HepG2 (cell line): ENCODE data around the gene DUSP15. TPM values are rescaled to one million over a fixed set of nuclear protein-coding genes. Genes with fewer than 3 reads are reported as not detected.

Experiments used
- ETV6 ChIP-seq: sonication (generic); formaldehyde crosslinking; conservative IDR thresholded peaks from 2 replicates; pipeline ENCODE4 v1.4.0; 2020; ENCODE audit warnings: missing genetic modification reagents
- FOSL2 ChIP-seq: sonication (generic); formaldehyde crosslinking; IDR thresholded peaks from 2 replicates; pipeline ENCODE4 v1.4.0; 2020; ENCODE audit warnings: missing genetic modification reagents
- HDAC1 ChIP-seq: sonication (generic); formaldehyde crosslinking; IDR thresholded peaks from 2 replicates; pipeline ENCODE4 v1.5.1; 2020; ENCODE audit warnings: mild to moderate bottlenecking, missing genetic modification reagents
- HDAC2 ChIP-seq: sonication (generic); formaldehyde crosslinking; IDR thresholded peaks from 2 replicates; pipeline ENCODE4 v1.4.0; 2020; ENCODE audit warnings: missing genetic modification reagents
- HOXD1 ChIP-seq: sonication (generic); formaldehyde crosslinking; IDR thresholded peaks from 2 replicates; pipeline ENCODE4 v1.5.0; 2020; ENCODE audit warnings: missing genetic modification reagents
- KDM4B ChIP-seq: sonication (generic); formaldehyde crosslinking; IDR thresholded peaks from 2 replicates; pipeline ENCODE4 v1.4.0; 2020; ENCODE audit warnings: missing genetic modification reagents
- KLF15 ChIP-seq: sonication (generic); formaldehyde crosslinking; IDR thresholded peaks from 2 replicates; pipeline ENCODE4 v1.8.1; 2023; ENCODE audit warnings: borderline replicate concordance, mild to moderate bottlenecking, inconsistent platforms, missing genetic modification reagents, mixed read lengths
- KLF16 ChIP-seq, 2 experiments: sonication (generic) in 1 of 2; formaldehyde crosslinking in 1 of 2; IDR thresholded peaks; 2 replicates each; pipeline versions ENCODE4 v1.6.1 to v1.8.0; 2016 to 2023; ENCODE audit warnings: missing genetic modification reagents in 2 of 2, missing compliant biosample characterization in 1 of 2
- PHF20 ChIP-seq: sonication (generic); formaldehyde crosslinking; IDR thresholded peaks from 2 replicates; pipeline ENCODE4 v1.5.0; 2020; ENCODE audit warnings: mild to moderate bottlenecking, missing genetic modification reagents
- SIN3A ChIP-seq: IDR thresholded peaks from 2 replicates; pipeline ENCODE4 v1.6.1; 2011; ENCODE audit warnings: low read depth, mild to moderate bottlenecking, control low read depth, low read length, borderline replicate concordance
- SMAD3 ChIP-seq: sonication (generic); formaldehyde crosslinking; IDR thresholded peaks from 2 replicates; pipeline ENCODE4 v1.4.0; 2020; ENCODE audit warnings: missing genetic modification reagents
- SP1 ChIP-seq, 2 experiments: fragments of 450-650 bp in 1 of 2; sonication (generic) in 1 of 2; formaldehyde crosslinking in 1 of 2; IDR thresholded peaks; 2 replicates each; pipeline versions ENCODE4 v1.4.0 to v1.6.1; 2016 to 2020; ENCODE audit warnings: missing genetic modification reagents in 1 of 2
- ZNF234 ChIP-seq: sonication (generic); formaldehyde crosslinking; conservative IDR thresholded peaks from 2 replicates; pipeline ENCODE4 v1.5.1; 2020; ENCODE audit warnings: mild to moderate bottlenecking, missing genetic modification reagents
- polyA plus RNA-seq, 8 experiments: library from polyadenylated mRNA; depleted of rRNA in 3 of 8; stranded (reverse) in 7 of 8; unstranded in 1 of 8; fragments of >200 nt; fragmentation: Illumina TruSeq in 4 of 8; extraction: Trizol in 4 of 8; gene quantifications; 2 replicates each; pipeline versions ENCODE4 v1.2.1 to v1.2.3, GENCODE V29; 2011 to 2016; ENCODE audit warnings: low read depth in 4 of 8, missing spikeins in 1 of 8, mixed read lengths in 1 of 8; ENCODE audit not compliant: insufficient read depth in 1 of 8
- total RNA-seq, 5 experiments: library from RNA; depleted of rRNA; stranded (reverse); fragments of >200 nt; fragmentation: Illumina TruSeq; extraction: Trizol; gene quantifications; 2 replicates each; pipeline ENCODE4 v1.2.3, GENCODE V29; 2016; ENCODE audit warnings: low read depth in 1 of 5
- TF ChIP-seq, protein P1 (sequence below): sonication (generic); formaldehyde crosslinking; IDR thresholded peaks from 2 replicates; pipeline ENCODE4 v1.9.0; 2022; ENCODE audit warnings: missing genetic modification reagents, mild to moderate bottlenecking, borderline replicate concordance
- TF ChIP-seq, protein P2 (sequence below): sonication (generic); formaldehyde crosslinking; IDR thresholded peaks from 2 replicates; pipeline ENCODE4 v1.9.0; 2021; ENCODE audit warnings: missing genetic modification reagents, mild to moderate bottlenecking, borderline replicate concordance
- TF ChIP-seq, protein P3 (sequence below): sonication (generic); formaldehyde crosslinking; IDR thresholded peaks from 2 replicates; pipeline ENCODE4 v1.4.0; 2020; ENCODE audit warnings: missing genetic modification reagents
- TF ChIP-seq, protein P4 (sequence below): sonication (generic); formaldehyde crosslinking; IDR thresholded peaks from 2 replicates; pipeline ENCODE4 v1.8.0; 2022; ENCODE audit warnings: missing genetic modification reagents, mild to moderate bottlenecking, inconsistent platforms, borderline replicate concordance
- TF ChIP-seq, protein P5 (sequence below): IDR thresholded peaks from 2 replicates; pipeline ENCODE4 v1.6.1; 2016; ENCODE audit warnings: low read depth, borderline replicate concordance
- TF ChIP-seq, protein P6 (sequence below): sonication (generic); formaldehyde crosslinking; IDR thresholded peaks from 2 replicates; pipeline ENCODE4 v1.5.0; 2020; ENCODE audit warnings: missing genetic modification reagents, mild to moderate bottlenecking, borderline replicate concordance
- TF ChIP-seq, protein P7 (sequence below): IDR thresholded peaks from 2 replicates; pipeline ENCODE4 v1.6.1; 2018; ENCODE audit warnings: missing genetic modification reagents, mild to moderate bottlenecking, missing compliant biosample characterization

The DUSP15 gene
- total and polyA plus RNA-seq, 2 of the 13 experiments (the other 11 are each of a cell fraction or from before 2014, with no cell fraction given): 0.17 to 0.93 TPM

DNA sequence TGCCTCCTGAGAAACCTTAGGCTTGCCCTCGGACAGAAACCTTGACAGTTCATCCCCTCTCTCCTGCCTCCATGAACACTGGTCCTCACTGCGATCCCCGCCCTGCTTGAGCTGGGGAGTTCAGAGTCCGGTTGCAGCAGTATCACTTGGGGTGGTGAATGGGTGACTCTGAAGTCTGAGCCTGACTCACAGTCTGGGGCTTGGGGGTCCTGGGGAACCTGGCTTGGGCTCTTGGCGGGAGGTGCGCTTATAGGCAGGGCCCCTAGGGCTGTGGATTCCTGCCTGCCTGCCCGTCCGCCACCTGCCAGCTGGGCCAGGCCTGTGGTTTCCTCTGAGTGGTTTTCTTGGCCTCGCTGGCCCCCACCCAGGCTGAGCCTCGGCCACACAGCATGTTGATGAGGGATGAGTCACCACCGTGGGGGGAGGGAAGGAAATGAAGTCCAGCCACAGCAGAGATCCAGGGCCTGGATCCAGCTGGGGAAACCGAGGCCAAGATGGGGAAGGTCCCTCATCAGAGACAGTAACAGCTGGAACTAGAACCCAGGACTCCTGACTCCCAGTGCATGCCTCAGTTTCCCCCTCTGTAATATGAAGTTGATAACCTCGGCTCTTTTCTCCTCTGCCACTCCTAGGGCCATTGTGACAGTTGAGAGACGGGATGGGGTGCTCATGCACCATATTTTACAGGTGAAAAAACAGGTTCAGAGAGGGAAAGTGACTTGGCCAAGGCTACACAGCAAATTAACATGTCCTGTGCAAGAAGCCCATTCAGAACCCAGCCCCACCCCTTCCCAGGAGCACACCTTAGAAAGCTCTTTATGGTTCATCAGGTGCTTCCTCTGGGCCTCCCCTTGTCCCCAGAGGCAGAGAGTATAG is 34.1 kb downstream of the DUSP15 start (continued):
- TF ChIP-seq, protein P1, sequence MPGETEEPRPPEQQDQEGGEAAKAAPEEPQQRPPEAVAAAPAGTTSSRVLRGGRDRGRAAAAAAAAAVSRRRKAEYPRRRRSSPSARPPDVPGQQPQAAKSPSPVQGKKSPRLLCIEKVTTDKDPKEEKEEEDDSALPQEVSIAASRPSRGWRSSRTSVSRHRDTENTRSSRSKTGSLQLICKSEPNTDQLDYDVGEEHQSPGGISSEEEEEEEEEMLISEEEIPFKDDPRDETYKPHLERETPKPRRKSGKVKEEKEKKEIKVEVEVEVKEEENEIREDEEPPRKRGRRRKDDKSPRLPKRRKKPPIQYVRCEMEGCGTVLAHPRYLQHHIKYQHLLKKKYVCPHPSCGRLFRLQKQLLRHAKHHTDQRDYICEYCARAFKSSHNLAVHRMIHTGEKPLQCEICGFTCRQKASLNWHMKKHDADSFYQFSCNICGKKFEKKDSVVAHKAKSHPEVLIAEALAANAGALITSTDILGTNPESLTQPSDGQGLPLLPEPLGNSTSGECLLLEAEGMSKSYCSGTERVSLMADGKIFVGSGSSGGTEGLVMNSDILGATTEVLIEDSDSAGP (CRISPR knock-in tag): no peak; the same call in 1 of the 2 replicates
- TF ChIP-seq FOSL2 (CRISPR knock-in tag) (peak; percentile 99), ZNF234 (CRISPR knock-in tag) (no peak), SMAD3 (CRISPR knock-in tag) (0 out of 2 replicates have a peak, but pooled peaks have one; percentile 32), HDAC1 (CRISPR knock-in tag) (peak; percentile 70; the same call in 1 of the 2 replicates), KLF15 (CRISPR knock-in tag) (no peak), SIN3A (no peak), KLF16 (CRISPR knock-in tag; IDR thresholded peaks at IDR 0.05) (peak in 1 of 2 experiments; percentile 41; a peak in 1 of 4 replicates), KDM4B (CRISPR knock-in tag) (0 out of 2 replicates have a peak, but pooled peaks have one; percentile 34), PHF20 (CRISPR knock-in tag) (peak; percentile 9; the same call in 1 of the 2 replicates), HDAC2 (CRISPR knock-in tag) (no peak), ETV6 (CRISPR knock-in tag) (no peak), HOXD1 (CRISPR knock-in tag) (no peak), SP1 (IDR thresholded peaks at IDR 0.05) (no peak), SP1 (CRISPR knock-in tag; IDR thresholded peaks at IDR 0.05) (no peak)
- TF ChIP-seq, protein P2, sequence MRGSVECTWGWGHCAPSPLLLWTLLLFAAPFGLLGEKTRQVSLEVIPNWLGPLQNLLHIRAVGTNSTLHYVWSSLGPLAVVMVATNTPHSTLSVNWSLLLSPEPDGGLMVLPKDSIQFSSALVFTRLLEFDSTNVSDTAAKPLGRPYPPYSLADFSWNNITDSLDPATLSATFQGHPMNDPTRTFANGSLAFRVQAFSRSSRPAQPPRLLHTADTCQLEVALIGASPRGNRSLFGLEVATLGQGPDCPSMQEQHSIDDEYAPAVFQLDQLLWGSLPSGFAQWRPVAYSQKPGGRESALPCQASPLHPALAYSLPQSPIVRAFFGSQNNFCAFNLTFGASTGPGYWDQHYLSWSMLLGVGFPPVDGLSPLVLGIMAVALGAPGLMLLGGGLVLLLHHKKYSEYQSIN: no peak
- TF ChIP-seq, protein P3, sequence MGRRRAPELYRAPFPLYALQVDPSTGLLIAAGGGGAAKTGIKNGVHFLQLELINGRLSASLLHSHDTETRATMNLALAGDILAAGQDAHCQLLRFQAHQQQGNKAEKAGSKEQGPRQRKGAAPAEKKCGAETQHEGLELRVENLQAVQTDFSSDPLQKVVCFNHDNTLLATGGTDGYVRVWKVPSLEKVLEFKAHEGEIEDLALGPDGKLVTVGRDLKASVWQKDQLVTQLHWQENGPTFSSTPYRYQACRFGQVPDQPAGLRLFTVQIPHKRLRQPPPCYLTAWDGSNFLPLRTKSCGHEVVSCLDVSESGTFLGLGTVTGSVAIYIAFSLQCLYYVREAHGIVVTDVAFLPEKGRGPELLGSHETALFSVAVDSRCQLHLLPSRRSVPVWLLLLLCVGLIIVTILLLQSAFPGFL (CRISPR knock-in tag): no peak
- TF ChIP-seq, protein P4, sequence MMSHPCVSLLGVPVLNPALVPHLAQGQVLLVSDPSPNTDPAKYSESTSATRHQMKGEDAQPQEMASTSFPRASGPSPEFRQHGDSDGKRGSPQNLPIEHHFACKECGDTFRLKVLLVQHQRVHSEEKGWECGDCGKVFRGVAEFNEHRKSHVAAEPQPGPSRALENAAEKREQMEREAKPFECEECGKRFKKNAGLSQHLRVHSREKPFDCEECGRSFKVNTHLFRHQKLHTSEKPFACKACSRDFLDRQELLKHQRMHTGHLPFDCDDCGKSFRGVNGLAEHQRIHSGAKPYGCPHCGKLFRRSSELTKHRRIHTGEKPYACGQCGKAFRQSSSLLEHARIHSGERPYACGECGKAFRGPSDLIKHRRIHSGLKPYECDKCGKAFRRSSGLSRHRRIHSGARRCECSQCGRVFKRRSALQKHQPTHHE: no peak
- TF ChIP-seq, protein P5, sequence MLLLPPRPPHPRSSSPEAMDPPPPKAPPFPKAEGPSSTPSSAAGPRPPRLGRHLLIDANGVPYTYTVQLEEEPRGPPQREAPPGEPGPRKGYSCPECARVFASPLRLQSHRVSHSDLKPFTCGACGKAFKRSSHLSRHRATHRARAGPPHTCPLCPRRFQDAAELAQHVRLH (CRISPR knock-in tag): no peak
- TF ChIP-seq, protein P6, sequence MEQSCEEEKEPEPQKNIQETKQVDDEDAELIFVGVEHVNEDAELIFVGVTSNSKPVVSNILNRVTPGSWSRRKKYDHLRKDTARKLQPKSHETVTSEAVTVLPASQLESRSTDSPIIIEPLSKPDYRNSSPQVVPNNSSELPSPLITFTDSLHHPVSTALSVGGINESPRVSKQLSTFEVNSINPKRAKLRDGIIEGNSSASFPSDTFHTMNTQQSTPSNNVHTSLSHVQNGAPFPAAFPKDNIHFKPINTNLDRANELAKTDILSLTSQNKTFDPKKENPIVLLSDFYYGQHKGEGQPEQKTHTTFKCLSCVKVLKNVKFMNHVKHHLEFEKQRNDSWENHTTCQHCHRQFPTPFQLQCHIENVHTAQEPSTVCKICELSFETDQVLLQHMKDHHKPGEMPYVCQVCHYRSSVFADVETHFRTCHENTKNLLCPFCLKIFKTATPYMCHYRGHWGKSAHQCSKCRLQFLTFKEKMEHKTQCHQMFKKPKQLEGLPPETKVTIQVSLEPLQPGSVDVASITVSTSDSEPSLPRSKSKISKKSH (CRISPR knock-in tag): no peak
- TF ChIP-seq, protein P7, sequence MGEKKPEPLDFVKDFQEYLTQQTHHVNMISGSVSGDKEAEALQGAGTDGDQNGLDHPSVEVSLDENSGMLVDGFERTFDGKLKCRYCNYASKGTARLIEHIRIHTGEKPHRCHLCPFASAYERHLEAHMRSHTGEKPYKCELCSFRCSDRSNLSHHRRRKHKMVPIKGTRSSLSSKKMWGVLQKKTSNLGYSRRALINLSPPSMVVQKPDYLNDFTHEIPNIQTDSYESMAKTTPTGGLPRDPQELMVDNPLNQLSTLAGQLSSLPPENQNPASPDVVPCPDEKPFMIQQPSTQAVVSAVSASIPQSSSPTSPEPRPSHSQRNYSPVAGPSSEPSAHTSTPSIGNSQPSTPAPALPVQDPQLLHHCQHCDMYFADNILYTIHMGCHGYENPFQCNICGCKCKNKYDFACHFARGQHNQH (CRISPR knock-in tag): peak; percentile 41
